ENCODE results near the gene SLC25A47.

The SLC25A47 gene

GRCh38 chr14:100363053-100363452 is 39.9 kb downstream of the SLC25A47 start:
- Histone ChIP-seq H3K9ac (ENCODE audit: low read length) (no peak overlapping the region), H3K79me2 (ENCODE audit: low read length) (no peaks in the 10 kb centered on the region), H3K27ac (ENCODE audit: low read length) (no peak overlapping the region), H3K27me3 (replicated peaks; ENCODE audit: insufficient read depth, low read length) (no peaks in the 10 kb centered on the region), H3K4me2 (ENCODE audit: low read depth, low read length) (no peak overlapping the region), H3K9me2 (replicated peaks; ENCODE audit: insufficient read depth, low read length) (no peaks in the 10 kb centered on the region), H3K36me3 (replicated peaks; ENCODE audit: insufficient read depth, low read length) (no peaks in the 10 kb centered on the region), H3K4me3 (ENCODE audit: low read length) (no peak overlapping the region), H3F3A (ENCODE audit: insufficient read depth, low read length) (no peaks in the 10 kb centered on the region), H2AFZ (ENCODE audit: low read length) (no peak overlapping the region), H3K9me3 (replicated peaks; ENCODE audit: insufficient read depth, low read length) (no peaks in the 10 kb centered on the region), H4K20me1 (ENCODE audit: insufficient read depth, low read length) (no peaks in the 10 kb centered on the region), H3K4me1 (ENCODE audit: low read length) (no peaks in the 10 kb centered on the region)
- DNase-seq: no peak
- no peak for TF ChIP-seq CTCF (IDR thresholded peaks at IDR 0.05; ENCODE audit: low read length)
- no peak for TF ChIP-seq EZH2phosphoT487 (IDR thresholded peaks at IDR 0.05; ENCODE audit: low read length)
- no peak for TF ChIP-seq EZH2 (optimal IDR thresholded peaks at IDR 0.05; ENCODE audit: low read depth, low read length)

GRCh38 chr14:100364403-100364802 is 41.3 kb downstream of the SLC25A47 start:
- Histone ChIP-seq H3K9ac (ENCODE audit: low read length) (no peak overlapping the region), H3K27me3 (replicated peaks; ENCODE audit: insufficient read depth, low read length) (no peaks in the 10 kb centered on the region), H3K36me3 (replicated peaks; ENCODE audit: insufficient read depth, low read length) (no peaks in the 10 kb centered on the region), H3K4me3 (ENCODE audit: low read length) (no peak overlapping the region), H3K9me3 (replicated peaks; ENCODE audit: insufficient read depth, low read length) (no peaks in the 10 kb centered on the region), H3K9me2 (replicated peaks; ENCODE audit: insufficient read depth, low read length) (no peaks in the 10 kb centered on the region), H4K20me1 (ENCODE audit: insufficient read depth, low read length) (no peaks in the 10 kb centered on the region), H3K4me2 (ENCODE audit: low read depth, low read length) (no peak overlapping the region), H3K4me1 (ENCODE audit: low read length) (no peaks in the 10 kb centered on the region), H3F3A (ENCODE audit: insufficient read depth, low read length) (no peaks in the 10 kb centered on the region), H3K79me2 (ENCODE audit: low read length) (no peaks in the 10 kb centered on the region), H3K27ac (ENCODE audit: low read length) (no peak overlapping the region), H2AFZ (ENCODE audit: low read length) (no peak overlapping the region)
- no peak for DNase-seq
- TF ChIP-seq EZH2phosphoT487 (IDR thresholded peaks at IDR 0.05; ENCODE audit: low read length) (no peak), CTCF (IDR thresholded peaks at IDR 0.05; ENCODE audit: low read length) (no peak), EZH2 (optimal IDR thresholded peaks at IDR 0.05; ENCODE audit: low read depth, low read length) (no peak)

GRCh38 chr14:100365741-100366140 is 42.6 kb downstream of the SLC25A47 start:
- Histone ChIP-seq H3K9ac (ENCODE audit: low read length) (no peak overlapping the region), H3F3A (ENCODE audit: insufficient read depth, low read length) (no peaks in the 10 kb centered on the region), H4K20me1 (ENCODE audit: insufficient read depth, low read length) (no peaks in the 10 kb centered on the region), H2AFZ (ENCODE audit: low read length) (no peak overlapping the region), H3K27ac (ENCODE audit: low read length) (no peak overlapping the region), H3K79me2 (ENCODE audit: low read length) (no peaks in the 10 kb centered on the region), H3K9me2 (replicated peaks; ENCODE audit: insufficient read depth, low read length) (no peaks in the 10 kb centered on the region), H3K36me3 (replicated peaks; ENCODE audit: insufficient read depth, low read length) (no peaks in the 10 kb centered on the region), H3K27me3 (replicated peaks; ENCODE audit: insufficient read depth, low read length) (no peaks in the 10 kb centered on the region), H3K4me3 (ENCODE audit: low read length) (no peak overlapping the region), H3K9me3 (replicated peaks; ENCODE audit: insufficient read depth, low read length) (no peaks in the 10 kb centered on the region), H3K4me2 (ENCODE audit: low read depth, low read length) (no peak overlapping the region), H3K4me1 (ENCODE audit: low read length) (no peaks in the 10 kb centered on the region)
- TF ChIP-seq CTCF (IDR thresholded peaks at IDR 0.05; ENCODE audit: low read length) (no peak), EZH2phosphoT487 (IDR thresholded peaks at IDR 0.05; ENCODE audit: low read length) (no peak), EZH2 (optimal IDR thresholded peaks at IDR 0.05; ENCODE audit: low read depth, low read length) (no peak)
- no peak for DNase-seq

All from MM.1S (cell line).